GM12874 (cell line): ENCODE measurements around the gene CYP4F8.

Source experiments
- CTCF ChIP-seq: IDR thresholded peaks from 2 replicates; pipeline ENCODE4 v1.5.1; 2011; ENCODE audit warnings: low read depth, mild to moderate bottlenecking, control low read depth, low read length, moderate library complexity; ENCODE audit not compliant: insufficient read depth

CYP4F8 gene

GRCh38 chr19:15584541-15585115 lies 30.4 kb upstream of the CYP4F8 start:
- peak; percentile 95 for TF ChIP-seq CTCF

GRCh38 chr19:15587663-15588062 lies 27.4 kb upstream of the CYP4F8 start:
- TF ChIP-seq CTCF = no peak

- no peak for TF ChIP-seq CTCF
Observed at GRCh38 chr19:15588265-15588664, 26.8 kb upstream of the CYP4F8 start.

GRCh38 chr19:15589760-15590451 lies 25.1 kb upstream of the CYP4F8 start:
- TF ChIP-seq CTCF = no peak

GRCh38 chr19:15591796-15592195 lies 23.2 kb upstream of the CYP4F8 start:
- no peak for TF ChIP-seq CTCF

GRCh38 chr19:15595069-15595468 lies 19.9 kb upstream of the CYP4F8 start:
- no peak for TF ChIP-seq CTCF

GRCh38 chr19:15609261-15609660 lies 5.8 kb upstream of the CYP4F8 start:
- TF ChIP-seq CTCF = no peak
